Ectodermal cell (in vitro differentiated cells): ENCODE results near the gene NFATC1.

Experiments used
- H3K27ac ChIP-seq: 2 replicates; pipeline ENCODE4 v1.7.0; 2013; ENCODE audit warnings: mild to moderate bottlenecking, low read depth, low read length; ENCODE audit not compliant: insufficient read depth, poor library complexity, severe bottlenecking
- H3K27me3 ChIP-seq: 2 replicates; pipeline ENCODE4 v1.7.0; 2013; ENCODE audit warnings: mild to moderate bottlenecking, low read length; ENCODE audit not compliant: insufficient read depth, control insufficient read depth, poor library complexity, severe bottlenecking
- H3K36me3 ChIP-seq: one replicate; pipeline ENCODE4 v1.7.0; 2013; ENCODE audit warnings: low read length; ENCODE audit not compliant: control insufficient read depth, insufficient read depth
- H3K4me1 ChIP-seq: one replicate; pipeline ENCODE4 v1.7.0; 2013; ENCODE audit warnings: low read length; ENCODE audit not compliant: control insufficient read depth, insufficient read depth
- H3K4me3 ChIP-seq: 2 replicates; pipeline ENCODE4 v1.7.0; 2013; ENCODE audit warnings: low read depth, low read length, control low read depth; ENCODE audit not compliant: insufficient read depth
- H3K9me3 ChIP-seq: 2 replicates; pipeline ENCODE4 v1.7.0; 2013; ENCODE audit warnings: mild to moderate bottlenecking, low read length, moderate library complexity; ENCODE audit not compliant: control insufficient read depth
- WGBS, 2 experiments: methylation state at CpG; one replicate each; pipeline ENCODE4 v1.1.7; 2013; ENCODE audit warnings: missing lambda C conversion rate in 2 of 2; 5-methylcytosine and 5-hydroxymethylcytosine counted together

NFATC1 gene

GRCh38 chr18:79405019-79405780 lies 9.5 kb downstream of the NFATC1 start:
- H3K27me3 ChIP-seq = no peaks in the 10 kb centered on the region
- H3K4me1 ChIP-seq = peaks cover 8% of the 10 kb centered on the region
- 91 to 92% methylated on average over 23 of the region's 23 CpGs for WGBS, 2 experiments
- H3K4me3 ChIP-seq = no peak overlapping the region
- no peaks in the 10 kb centered on the region for H3K36me3 ChIP-seq
- H3K27ac ChIP-seq = no peak overlapping the region
- no peaks in the 10 kb centered on the region for H3K9me3 ChIP-seq

- WGBS, 2 experiments = 92 to 94% methylated on average over 27 of the region's 27 CpGs
- H3K4me3 ChIP-seq = no peak overlapping the region
- H3K36me3 ChIP-seq = no peaks in the 10 kb centered on the region
These were observed 10.2 kb downstream of the NFATC1 start for GRCh38 chr18:79405781-79406575.

GRCh38 chr18:79406708-79407107 lies 11.0 kb downstream of the NFATC1 start:
- Histone ChIP-seq H3K27me3 (no peaks in the 10 kb centered on the region), H3K9me3 (no peaks in the 10 kb centered on the region), H3K27ac (no peak overlapping the region), H3K4me3 (no peak overlapping the region), H3K36me3 (no peaks in the 10 kb centered on the region), H3K4me1 (peaks cover 10% of the 10 kb centered on the region)
- WGBS, 2 experiments = 95 to 96% methylated on average over 30 of the region's 30 CpGs

More at GRCh38 chr18:79405781-79406575, 10.2 kb downstream of the NFATC1 start:
- H3K27ac ChIP-seq = no peak overlapping the region
- no peaks in the 10 kb centered on the region for H3K9me3 ChIP-seq
- H3K27me3 ChIP-seq = no peaks in the 10 kb centered on the region
- peaks cover 8% of the 10 kb centered on the region for H3K4me1 ChIP-seq

DNA sequence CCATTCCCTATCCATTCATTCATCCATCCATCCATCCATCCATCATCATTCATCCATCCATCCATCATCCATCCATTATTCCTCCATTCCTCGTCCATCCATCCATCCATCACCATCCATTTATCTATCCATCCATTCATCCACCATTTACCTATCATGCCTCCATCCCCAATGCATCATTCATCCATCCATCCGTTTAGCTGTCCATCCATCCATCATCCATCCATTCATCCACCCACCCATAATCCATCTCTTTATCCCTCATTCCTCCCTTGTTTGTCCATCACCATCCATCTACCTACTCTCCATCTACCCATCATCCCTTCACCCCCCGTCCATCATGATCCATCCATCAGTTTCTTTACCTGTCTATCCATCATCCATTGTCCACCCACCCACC lies 13.6 kb downstream of the NFATC1 start:
- no peak overlapping the region for H3K4me3 ChIP-seq
- no peaks in the 10 kb centered on the region for H3K27me3 ChIP-seq
- no peaks in the 10 kb centered on the region for H3K9me3 ChIP-seq
- WGBS, 2 experiments = 77% methylated on average over 3 of the region's 3 CpGs
- H3K36me3 ChIP-seq = no peaks in the 10 kb centered on the region
- H3K27ac ChIP-seq = no peak overlapping the region
- H3K4me1 ChIP-seq = peaks cover 10% of the 10 kb centered on the region

DNA sequence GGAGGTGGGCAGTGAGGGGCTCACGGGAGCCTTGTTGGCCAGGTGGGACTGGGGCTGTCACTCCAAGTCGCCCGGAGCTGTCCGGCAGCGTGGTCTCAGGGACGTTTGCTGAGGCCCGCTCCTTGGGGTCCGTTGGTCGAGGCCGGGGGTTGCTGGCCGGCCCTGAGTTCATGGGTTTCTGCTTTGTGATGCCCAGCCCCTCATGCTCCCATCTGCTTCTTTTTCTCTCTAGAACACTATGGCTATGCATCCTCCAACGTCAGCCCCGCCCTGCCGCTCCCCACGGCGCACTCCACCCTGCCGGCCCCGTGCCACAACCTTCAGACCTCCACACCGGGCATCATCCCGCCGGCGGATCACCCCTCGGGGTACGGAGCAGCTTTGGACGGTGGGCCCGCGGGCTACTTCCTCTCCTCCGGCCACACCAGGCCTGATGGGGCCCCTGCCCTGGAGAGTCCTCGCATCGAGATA lies 14.5 kb downstream of the NFATC1 start:
- H3K36me3 ChIP-seq = no peaks in the 10 kb centered on the region
- H3K27ac ChIP-seq = no peak overlapping the region
- no peaks in the 10 kb centered on the region for H3K27me3 ChIP-seq
- no peak overlapping the region for H3K4me3 ChIP-seq
- H3K9me3 ChIP-seq = no peaks in the 10 kb centered on the region
- 94 to 96% methylated on average over 30 of the region's 30 CpGs for WGBS, 2 experiments
- peaks cover 10% of the 10 kb centered on the region for H3K4me1 ChIP-seq

DNA sequence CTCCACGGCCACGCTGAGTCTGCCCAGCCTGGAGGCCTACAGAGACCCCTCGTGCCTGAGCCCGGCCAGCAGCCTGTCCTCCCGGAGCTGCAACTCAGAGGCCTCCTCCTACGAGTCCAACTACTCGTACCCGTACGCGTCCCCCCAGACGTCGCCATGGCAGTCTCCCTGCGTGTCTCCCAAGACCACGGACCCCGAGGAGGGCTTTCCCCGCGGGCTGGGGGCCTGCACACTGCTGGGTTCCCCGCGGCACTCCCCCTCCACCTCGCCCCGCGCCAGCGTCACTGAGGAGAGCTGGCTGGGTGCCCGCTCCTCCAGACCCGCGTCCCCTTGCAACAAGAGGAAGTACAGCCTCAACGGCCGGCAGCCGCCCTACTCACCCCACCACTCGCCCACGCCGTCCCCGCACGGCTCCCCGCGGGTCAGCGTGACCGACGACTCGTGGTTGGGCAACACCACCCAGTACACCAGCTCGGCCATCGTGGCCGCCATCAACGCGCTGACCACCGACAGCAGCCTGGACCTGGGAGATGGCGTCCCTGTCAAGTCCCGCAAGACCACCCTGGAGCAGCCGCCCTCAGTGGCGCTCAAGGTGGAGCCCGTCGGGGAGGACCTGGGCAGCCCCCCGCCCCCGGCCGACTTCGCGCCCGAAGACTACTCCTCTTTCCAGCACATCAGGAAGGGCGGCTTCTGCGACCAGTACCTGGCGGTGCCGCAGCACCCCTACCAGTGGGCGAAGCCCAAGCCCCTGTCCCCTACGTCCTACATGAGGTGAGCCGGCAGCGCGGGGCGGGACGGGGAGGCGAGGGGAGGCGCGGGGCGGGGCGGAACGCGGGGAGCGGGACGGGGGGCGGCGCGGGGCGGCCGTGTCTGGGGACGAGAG lies 15.2 kb downstream of the NFATC1 start:
- Histone ChIP-seq H3K4me3 (no peak overlapping the region), H3K4me1 (peaks cover 10% of the 10 kb centered on the region), H3K36me3 (no peaks in the 10 kb centered on the region), H3K27ac (no peak overlapping the region), H3K27me3 (no peaks in the 10 kb centered on the region), H3K9me3 (no peaks in the 10 kb centered on the region)
- WGBS, 2 experiments = 96% methylated on average over 84 of the region's 84 CpGs

- H3K4me3 ChIP-seq = no peak overlapping the region
- H3K36me3 ChIP-seq = no peaks in the 10 kb centered on the region
These were observed 16.1 kb downstream of the NFATC1 start for GRCh38 chr18:79411614-79412526.

DNA sequence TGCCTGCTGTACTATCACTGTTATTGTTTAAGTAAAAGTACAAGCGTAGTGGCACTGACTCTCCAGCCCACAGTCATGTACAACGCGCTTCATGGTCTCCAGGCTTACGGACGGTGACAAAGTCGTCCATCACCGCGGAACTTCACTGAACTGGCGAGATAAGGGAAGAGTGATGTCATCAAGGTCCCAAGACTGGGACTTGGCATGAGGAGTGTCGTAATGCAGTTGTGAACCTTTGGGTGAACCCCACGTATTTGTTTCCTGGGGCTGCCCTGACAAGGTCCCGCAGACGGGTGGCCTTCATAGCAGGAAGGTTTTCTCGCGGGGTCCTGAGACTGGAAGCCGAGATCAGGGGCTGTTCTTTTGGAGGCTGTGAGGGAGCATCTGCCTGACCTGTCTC lies 17.3 kb downstream of the NFATC1 start:
- no peak overlapping the region for H3K4me3 ChIP-seq
- 97% methylated on average over 16 of the region's 16 CpGs for WGBS, 2 experiments

More at GRCh38 chr18:79411614-79412526, 16.1 kb downstream of the NFATC1 start:
- Histone ChIP-seq H3K27ac (no peak overlapping the region), H3K9me3 (no peaks in the 10 kb centered on the region), H3K4me1 (peaks cover 10% of the 10 kb centered on the region), H3K27me3 (no peaks in the 10 kb centered on the region)
- 80 to 81% methylated on average over 46 of the region's 47 CpGs for WGBS, 2 experiments

GRCh38 chr18:79413426-79413825 lies 17.7 kb downstream of the NFATC1 start:
- Histone ChIP-seq H3K4me3 (no peak overlapping the region), H3K27me3 (no peaks in the 10 kb centered on the region), H3K4me1 (peaks cover 10% of the 10 kb centered on the region), H3K27ac (no peak overlapping the region), H3K9me3 (no peaks in the 10 kb centered on the region), H3K36me3 (no peaks in the 10 kb centered on the region)
- 92 to 97% methylated on average over 16 of the region's 16 CpGs for WGBS, 2 experiments

More for the DNA sequence above, 17.3 kb downstream of the NFATC1 start:
- Histone ChIP-seq H3K4me1 (peaks cover 10% of the 10 kb centered on the region), H3K9me3 (no peaks in the 10 kb centered on the region), H3K27ac (no peak overlapping the region), H3K36me3 (no peaks in the 10 kb centered on the region), H3K27me3 (no peaks in the 10 kb centered on the region)
